ENCODE data around the gene LIF.

GRCh38 chr22:30285176-30285845, 38.8 kb upstream of the LIF start:
- TF ChIP-seq POLR2A (IDR thresholded peaks at IDR 0.05): no peak
- no peak for TF ChIP-seq CTCF (IDR thresholded peaks at IDR 0.05)
- no peak for TF ChIP-seq EP300 (IDR thresholded peaks at IDR 0.05)
